Hematopoietic multipotent progenitor cell treated with erythropoietin and hydrocortisone succinate and interleukin-3 and kit ligand, for 6 days (in vitro differentiated cells): ENCODE data around the gene DOCK8.

ENCODE experiments used
- DNase-seq: peaks from one replicate; pipeline ENCODE4 v3.0.0-alpha.2; 2015

Gene DOCK8

GRCh38 chr9:512555-513272 is 298.0 kb downstream of the DOCK8 start:
- DNase-seq = no peak
